GM12873 (cell line): ENCODE data around the gene MARF1.

ENCODE experiments used
- TF ChIP-seq, protein P1 (sequence below): IDR thresholded peaks from 2 replicates; pipeline ENCODE4 v1.5.1; 2012; ENCODE audit warnings: low read depth, mild to moderate bottlenecking, moderate library complexity, low read length, control low read depth; ENCODE audit not compliant: insufficient read depth; ENCODE audit errors: missing control alignments

MARF1 gene

DNA sequence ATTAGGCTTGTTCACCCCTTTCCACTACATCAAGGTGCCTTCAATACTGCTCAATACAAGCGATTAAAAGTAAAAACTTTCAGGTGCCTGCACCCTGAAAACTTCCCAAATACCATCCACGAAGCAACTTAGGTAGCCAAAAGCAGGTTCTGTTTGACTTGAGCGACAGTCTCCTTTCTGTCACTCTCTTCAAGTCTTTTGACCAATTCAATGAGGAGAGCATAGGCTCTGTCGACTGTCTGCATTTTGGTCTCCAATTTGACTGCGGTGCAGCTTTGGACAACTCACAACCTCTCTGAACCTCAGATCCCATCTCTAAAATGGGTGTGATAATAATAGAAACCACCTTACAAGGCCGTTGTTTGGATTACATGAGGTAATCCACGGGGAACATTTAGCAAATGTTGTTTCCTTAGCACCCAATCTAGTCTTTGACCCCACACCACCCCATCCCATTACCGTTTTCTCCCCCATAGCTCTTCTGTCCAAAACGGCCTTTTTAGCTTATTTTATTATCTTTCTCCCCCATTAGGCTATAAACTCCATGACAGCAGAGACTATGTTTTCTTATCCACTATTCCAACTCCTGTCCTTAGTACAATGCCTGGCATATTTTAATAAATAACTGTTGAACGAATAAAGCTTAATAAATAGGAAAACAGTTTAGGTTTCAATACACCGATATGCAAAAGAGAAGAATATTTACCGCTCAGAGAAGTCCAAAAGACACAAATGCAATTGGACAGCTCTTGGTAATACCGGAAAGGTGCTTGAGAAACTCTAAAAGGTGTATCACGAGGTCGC is 999 bp downstream of the MARF1 start:
- TF ChIP-seq, protein P1, sequence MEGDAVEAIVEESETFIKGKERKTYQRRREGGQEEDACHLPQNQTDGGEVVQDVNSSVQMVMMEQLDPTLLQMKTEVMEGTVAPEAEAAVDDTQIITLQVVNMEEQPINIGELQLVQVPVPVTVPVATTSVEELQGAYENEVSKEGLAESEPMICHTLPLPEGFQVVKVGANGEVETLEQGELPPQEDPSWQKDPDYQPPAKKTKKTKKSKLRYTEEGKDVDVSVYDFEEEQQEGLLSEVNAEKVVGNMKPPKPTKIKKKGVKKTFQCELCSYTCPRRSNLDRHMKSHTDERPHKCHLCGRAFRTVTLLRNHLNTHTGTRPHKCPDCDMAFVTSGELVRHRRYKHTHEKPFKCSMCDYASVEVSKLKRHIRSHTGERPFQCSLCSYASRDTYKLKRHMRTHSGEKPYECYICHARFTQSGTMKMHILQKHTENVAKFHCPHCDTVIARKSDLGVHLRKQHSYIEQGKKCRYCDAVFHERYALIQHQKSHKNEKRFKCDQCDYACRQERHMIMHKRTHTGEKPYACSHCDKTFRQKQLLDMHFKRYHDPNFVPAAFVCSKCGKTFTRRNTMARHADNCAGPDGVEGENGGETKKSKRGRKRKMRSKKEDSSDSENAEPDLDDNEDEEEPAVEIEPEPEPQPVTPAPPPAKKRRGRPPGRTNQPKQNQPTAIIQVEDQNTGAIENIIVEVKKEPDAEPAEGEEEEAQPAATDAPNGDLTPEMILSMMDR: no peak

DNA sequence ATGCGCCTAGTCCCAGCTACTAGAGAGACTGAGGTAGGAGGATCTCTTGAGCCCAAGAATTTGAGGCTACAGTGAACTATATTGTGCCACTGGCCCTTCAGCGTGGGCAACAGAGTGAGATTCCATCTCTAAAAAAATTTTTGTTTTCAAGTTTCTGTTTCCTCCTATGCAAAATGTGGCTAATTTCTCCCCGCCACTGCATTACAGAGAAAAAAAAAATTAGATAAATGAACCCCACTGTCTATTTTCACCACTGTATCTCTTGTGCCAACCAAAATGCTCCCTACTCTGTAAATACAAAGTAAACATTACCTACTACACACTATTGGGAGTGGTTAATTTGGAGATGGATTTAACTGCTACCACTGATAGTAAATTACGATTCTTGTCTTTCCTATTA is 2.0 kb downstream of the MARF1 start:
- TF ChIP-seq, protein P1: no peak

DNA sequence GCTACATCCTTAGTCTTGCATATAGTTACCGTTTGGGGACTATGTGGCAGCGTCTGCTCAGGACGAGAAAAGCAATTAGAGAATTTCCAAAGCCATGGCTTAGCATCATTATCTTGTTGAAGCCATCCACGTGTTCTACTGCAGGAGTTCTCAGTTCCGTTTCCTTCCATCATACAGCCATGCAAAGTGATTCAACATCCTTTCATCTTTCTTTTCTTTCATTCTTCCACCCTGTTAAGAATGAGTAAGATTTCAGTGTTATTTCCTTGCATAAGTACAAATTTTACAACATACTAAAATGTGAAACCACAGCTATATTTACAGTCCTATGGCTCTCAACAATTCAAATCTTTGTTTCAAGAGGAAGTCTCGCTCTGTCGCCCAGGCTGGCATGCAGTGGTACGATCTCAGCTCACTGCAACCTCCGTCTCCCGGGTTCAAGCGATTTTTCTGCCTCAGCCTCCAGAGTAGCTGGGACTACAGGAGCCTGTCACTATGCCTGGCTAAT is 3.8 kb downstream of the MARF1 start:
- TF ChIP-seq, protein P1: no peak

DNA sequence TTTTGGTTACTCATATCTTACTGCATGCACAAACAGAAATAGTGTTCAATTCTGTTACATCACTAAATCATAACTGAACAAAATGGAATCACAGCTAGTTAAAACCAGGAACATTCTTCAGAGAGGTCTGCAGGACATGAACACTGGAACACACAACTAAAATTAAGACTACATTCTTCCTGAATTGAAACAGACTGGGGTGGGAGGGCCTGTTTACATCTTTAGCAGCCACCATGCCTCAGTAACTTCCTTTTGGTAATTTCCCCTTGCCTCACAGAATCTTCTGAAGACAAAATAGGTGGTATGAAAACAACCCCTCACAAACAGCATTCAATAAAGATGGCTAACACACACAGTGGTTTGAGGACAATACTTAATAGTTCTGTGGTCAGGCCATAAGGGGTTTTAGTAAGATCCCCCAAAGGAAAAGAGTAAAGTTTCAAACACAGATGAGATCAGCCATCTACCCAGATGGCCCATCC is 6.5 kb downstream of the MARF1 start:
- TF ChIP-seq, protein P1: no peak

DNA sequence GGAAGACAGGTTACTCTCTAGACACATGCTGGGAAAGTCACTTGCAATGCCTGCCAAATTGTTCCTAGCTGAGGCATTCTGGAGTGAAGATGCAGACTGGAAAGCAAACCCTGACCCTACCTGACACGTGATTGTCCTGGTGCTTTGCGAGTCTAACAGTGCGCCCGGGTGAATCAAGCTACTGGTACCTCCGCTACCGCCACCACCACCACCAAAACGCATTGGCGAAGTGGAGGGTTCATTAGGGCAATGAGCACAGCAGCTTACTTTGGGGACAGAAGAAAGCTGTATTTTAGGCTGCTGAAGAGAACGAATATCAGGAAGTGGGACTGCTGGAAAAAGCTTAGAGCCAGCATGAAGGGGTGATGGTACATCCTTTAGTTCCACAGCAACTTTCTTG is 7.0 kb downstream of the MARF1 start:
- TF ChIP-seq, protein P1: no peak

DNA sequence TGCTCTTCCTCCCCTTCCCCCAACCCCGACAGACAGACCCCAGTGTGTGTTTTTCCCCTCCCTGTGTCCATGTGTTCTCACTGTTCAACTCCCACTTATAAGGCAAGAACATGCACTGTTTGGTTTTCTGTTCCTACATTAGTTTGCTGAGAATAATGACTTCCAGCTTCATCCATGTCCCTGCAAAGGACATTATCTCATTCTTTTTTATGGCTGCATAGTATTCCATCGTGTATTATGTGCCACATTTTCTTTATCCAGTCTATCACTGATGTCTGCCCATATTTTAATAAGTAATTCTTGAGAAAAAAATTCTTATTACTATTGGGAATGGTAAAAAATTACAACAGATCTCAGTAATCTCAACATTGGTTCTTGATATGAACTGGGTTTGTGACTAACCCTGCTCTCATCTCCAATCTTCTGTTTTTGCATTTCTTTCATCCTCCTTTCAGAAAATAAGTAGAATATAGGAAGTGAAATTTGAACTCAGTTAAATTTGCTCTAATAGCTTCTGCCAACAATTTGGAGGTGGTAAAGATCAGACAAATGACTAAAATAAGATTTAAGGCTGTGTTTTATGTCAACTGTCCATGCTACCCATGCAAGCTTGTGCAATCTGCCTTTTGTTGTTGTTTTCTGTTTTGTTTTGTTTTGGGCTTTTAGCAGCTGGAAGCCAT is 11.1 kb downstream of the MARF1 start:
- TF ChIP-seq, protein P1: no peak

DNA sequence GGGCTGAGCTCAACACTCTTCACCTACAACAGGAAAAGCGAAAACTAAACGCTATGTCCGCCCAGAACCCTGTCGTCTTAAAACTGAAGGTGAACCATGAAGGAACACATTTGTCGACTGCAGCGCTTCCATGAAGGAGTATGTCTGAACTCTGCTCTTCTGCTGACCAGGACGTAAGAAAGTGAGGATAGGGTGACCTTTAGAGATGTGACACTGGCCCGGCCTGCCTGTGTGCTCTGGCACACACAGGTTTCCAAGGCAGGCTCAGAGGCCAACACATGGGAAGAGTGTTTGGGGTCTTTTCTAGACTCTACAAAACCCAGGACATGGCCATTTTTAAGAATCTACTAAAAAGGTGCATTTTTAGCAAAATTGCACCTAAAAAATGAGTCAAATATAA is 21.1 kb downstream of the MARF1 start:
- TF ChIP-seq, protein P1: no peak
